ENCODE results near the gene PC. TPM values are rescaled to one million over a fixed set of nuclear protein-coding genes. Genes with fewer than 3 reads are reported as not detected.
"Not testable (repeated sequence)": the region's sequence is repeated elsewhere in the genome, so short reads cannot be mapped to it uniquely, and the experiment has no call there.

The PC gene
- polyA plus RNA-seq, 4 donors: 39.7 to 61.7 (median 48.6) TPM

DNA sequence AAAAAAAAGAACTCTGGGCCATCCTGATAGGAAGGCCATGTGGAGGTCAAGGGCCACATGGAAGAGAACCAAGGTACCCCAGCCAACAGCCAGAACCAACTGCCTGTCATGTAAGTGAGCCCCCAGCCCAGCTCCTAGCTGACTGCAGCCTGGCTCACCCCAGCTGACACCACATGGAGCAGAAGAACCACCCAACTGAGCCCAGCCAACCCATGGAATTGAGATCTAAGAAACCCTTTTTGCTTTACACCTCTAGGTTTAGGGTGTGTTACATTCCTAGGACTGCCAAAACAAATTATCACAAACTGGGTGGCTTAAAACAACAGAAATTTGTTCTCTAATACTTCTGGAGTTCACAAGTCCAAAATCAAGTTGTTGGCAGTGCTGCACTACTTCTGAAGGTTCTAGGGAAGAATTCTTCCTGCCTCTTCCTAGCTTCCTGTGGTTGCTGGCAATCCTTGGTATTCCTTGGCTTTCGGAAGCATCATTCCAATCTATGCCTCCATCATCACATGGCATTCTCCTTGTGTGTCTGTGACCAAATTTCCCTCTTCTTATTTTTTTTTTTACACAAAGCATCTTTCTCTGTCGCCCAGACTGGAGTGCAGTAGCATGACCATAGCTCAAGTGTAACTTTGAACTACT is 21.3 kb upstream of the PC start:
- no peak for DNase-seq (ENCODE audit: low read depth in 4 of 4, low spot score in 3 of 4)

DNA sequence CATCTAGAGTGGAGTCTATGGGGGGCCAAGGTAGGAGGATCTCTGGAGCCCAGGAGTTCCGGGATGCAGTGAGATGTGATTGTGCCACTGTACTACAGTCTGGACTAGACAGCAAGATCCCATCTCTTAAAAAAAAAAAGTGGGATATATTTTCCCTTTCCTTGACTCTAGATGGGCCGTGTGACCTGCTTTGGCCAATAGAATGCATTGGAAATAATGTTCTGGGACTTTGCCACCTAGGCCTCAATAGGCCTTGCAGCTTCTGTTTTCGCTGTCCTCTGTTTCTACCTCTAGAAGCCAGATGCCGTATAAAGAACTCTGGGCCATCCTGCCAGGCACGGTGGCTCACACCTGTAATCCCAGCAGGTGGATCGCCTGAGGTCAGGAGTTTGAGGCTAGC is 20.5 kb upstream of the PC start:
- no peak for DNase-seq (ENCODE audit: low read depth in 4 of 4, low spot score in 3 of 4)

DNA sequence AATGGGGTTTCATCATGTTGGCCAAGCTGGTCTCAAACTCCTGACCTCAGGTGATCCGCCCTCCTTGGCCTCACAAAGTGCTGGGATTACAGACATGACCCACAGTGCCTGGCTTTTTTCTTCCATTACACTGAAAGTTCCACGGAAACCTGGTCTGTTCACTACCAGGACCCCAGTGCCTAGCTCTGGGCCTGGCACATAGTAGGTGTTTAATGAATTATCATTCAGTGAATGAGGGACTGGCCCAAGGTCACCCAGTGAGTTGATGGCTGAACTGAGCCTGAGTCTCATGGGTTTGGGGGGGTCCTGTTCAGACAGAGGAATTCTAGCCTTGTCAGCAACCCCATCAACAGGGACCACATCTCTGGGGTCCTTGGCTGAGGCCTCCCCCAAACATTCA is 20.0 kb upstream of the PC start:
- no peak for DNase-seq (ENCODE audit: low read depth in 4 of 4, low spot score in 3 of 4)

DNA sequence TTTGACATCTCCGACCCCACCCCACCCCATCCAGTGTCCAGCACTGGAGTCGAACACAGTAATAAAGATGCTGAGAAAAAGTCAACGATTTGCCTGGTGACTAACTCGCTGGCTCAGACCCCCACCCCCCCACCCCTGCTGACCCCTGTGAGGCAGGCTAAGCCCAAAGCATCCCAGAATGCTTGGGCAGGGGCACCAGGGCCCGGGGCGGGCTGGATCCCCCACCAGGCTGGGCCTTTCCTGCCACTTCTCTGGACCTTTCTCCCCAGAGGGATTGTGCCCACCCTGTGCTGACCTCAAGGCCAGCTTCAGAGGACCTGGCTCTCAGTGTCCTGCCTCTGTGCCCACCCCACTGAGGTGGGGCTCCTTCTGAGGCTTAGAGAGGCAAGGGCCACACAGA is 18.7 kb upstream of the PC start:
- no peak for DNase-seq (ENCODE audit: low read depth in 4 of 4, low spot score in 3 of 4)

DNA sequence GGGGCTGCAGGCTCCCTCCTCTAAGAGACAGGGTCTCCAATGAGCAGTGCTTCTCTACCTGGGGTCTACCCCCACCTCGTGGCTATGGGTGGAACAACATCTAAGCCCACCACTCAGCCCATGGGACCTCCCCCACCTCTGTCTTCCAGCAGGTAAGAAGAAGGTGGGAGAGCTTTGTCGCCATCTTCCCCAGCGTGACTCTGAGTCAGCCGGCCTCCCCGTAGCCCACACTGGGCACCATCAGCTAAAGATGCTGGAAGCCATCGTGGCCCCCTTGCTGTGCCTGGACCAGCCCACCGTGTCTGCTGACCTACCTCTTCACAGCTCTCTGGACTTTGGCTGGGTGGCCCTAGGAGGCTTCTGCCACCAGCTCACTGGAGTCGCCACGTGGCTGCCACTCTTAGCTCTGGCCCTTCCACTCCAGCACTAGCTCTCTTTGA is 17.9 kb upstream of the PC start:
- DNase-seq (ENCODE audit: low read depth in 4 of 4, low spot score in 3 of 4): no peak

DNA sequence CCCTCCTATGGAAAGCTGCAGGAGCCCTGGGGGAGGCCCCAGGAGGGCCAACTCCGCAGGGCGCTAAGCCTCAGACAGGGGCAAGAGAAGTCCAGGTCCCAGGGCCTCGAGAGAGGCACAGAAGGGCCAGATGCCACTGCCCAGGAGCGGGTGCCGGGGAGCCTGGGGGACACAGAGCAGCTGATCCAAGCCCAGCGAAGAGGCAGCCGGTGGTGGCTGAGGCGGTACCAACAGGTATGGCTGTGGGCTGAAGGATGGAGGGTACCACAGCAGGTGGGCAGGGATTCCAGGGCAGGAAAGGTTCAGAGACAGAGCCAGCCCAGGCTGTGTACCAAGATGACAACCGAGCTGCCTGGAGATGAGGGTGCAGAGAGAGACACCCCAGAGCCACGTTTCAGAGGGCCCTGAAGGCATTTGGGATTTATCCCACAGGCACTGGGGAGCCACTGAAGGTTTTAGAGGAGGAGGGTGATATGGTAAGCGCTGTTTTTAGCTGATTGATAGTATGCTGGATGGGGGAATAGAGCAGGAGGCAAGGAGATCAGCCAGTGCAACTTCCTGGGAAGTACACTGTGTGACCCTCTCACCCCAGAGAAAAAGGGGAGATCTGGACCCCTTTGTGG is 17.3 kb upstream of the PC start:
- no peak for DNase-seq (ENCODE audit: low read depth in 4 of 4, low spot score in 3 of 4)

DNA sequence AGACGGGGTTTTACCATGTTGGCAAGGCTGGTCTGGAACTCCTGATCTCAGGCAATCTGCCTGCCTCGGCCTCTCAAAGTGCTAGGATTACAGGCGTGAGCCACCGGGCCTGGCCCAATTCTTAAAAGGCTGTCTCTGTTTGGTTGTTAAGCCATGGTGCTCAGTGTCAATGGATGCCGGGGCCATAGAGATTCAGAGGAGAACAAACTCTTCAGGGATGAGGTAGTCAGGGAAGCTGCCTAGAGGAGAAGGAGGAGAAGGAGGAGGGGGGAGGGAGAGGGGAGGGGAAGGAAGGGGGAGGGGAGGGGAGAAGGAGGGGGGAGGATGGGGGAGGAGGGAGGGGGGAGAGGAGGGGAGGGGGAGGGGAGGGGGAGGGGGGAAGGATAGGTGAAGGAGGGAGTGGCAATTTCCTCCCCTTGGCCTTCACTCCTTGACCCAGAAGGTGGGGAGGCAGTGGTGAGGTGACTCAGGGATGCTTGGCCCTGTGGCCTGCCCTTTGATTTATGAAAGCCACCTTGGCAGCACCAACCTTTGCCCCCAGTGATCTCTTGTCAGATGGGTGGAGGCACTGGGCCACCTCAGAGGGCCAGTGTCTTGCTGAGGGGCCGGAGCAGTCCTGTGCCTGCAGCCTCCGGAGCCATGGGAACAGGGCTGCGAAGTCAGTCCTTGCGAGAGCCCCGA is 16.7 kb upstream of the PC start, which contains the start of gene C11orf86:
Gene C11orf86 (plus strand): TSS at position 581 of the 681 bp plus-strand sequence. CDS start 59 bp downstream, at position 640.
- DNase-seq (ENCODE audit: low read depth in 4 of 4, low spot score in 3 of 4): no peak

DNA sequence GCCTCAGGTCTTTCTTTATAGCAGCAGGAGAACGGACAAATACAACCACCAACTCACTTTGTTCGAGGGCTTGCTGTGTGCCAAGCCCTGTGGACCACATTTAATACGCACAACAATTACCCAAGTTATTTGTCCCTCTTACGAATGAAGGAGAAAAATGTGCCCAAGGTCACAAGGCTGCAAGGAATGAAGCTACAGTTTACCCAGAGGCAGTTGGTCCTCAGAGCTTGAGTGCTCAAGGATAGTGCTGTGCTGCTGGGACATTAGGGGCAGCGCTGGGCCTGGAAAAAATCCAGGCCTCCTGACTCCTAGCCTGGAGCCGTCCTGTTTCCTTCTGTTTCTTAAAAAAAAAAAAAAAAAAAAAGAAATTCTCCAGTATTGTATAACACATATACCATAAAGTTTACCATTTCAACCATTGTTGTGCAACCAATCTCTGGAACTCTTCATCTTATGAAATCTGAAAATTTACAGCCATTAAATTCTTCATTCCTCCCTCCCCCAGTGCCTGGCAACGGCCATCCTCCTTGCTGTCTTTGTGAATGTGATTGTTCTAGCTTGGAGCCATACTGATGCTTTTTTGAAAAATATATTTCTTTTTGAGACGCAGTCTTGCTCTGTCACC is 15.9 kb upstream of the PC start:
- no peak for DNase-seq (ENCODE audit: low read depth in 4 of 4, low spot score in 3 of 4)

DNA sequence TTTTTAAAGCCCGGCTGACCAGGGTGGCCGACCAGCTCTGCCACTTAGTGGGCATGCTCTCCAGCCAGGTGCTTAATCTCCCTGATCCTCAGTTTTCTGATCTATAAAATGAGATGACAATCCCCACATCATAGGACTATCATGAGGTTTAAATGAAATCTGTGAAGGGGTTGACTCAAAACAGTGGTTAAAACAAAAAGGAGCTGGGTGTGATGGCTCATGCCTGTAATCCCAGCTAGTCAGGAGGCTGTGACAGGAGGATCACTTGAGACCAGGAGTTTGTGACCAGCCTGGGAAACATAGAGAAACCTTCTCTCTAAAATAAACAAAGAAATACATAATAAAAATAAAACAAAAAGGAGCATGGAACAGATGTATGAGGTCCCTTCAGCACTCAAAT is 13.3 kb upstream of the PC start:
- no peak for DNase-seq (ENCODE audit: low read depth in 4 of 4, low spot score in 3 of 4)

DNA sequence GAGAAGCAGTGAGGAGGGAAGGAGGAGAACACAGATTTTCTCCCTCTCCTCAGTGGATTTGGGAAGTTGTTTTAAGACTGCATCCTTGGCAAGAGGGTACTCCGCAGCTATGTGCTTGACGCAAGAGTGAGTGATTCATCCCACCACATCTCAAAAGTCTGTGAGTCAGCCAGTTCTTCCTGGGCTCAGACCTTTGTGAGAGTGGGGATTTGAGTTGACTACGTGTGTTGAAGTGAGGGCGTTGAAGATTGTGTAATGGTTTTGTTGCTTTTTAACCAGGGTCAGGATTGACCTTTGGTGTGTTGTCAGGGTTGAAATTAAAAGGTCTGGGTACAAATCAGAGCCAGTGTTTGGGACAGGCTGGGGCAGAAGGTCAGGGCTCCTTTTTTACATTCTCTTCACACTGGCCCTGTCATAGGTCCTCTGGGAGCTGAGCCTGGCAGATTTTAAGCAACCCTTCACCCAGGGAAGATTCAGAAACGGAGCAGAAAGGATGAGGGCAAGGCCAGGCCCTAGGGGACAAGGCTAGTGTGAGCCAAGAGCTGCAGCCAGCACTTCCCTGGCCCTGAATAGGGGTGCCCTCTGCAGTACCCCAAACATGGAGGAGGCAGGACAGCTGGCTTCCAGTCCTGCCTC is 12.7 kb upstream of the PC start:
- DNase-seq (ENCODE audit: low read depth in 4 of 4, low spot score in 3 of 4): no peak

DNA sequence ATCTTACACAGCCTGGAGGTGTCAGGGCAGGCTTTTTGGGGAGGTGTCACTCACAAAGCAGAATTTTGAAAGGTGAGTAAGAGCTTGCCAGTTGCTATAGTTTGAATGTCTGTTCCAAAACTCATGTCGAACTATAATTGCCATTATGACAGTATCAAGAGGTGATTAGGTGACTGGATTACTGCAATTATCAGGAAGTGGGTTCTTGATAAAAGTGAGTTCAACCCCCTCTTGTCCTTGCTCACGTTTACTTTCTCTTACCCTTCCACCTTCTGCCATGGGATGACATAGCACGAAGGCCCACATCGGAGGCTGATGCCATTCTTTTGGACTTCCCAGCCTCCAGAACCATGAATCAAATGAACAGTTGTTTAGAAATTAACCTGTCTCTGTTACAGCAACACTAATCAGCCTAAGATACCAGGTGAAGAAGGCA is 12.2 kb upstream of the PC start:
- no peak for DNase-seq (ENCODE audit: low read depth in 4 of 4, low spot score in 3 of 4)

DNA sequence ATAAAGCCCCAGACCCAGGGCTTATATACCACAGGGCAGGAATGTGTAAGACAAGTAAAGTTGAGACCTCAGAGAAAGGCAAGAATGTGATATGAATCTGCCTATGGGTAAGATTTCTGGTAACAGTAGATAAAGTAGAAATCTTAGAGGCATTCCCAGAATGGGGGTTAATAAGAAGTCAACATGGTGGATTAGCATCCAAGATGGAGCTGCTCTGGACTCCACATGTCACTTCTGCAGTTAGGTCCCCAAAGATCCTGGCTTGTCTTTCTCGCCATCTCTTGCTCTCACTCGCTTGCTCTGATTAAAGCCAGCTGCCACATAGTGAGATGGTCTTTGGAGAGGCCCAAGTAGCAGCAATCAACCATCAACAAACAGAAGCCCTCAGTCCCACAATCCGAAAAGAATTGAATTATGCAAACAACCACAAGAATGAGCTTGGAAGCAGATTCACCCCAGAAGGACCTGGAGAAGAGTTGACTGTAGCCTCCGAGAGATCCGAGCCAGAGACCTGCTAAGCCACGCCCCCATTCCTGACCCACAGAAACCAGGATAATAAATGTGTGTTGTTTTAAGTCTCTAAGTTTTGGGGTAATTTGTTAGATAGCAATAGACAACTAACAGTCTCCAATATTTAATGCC is 11.5 kb upstream of the PC start:
- DNase-seq (ENCODE audit: low read depth in 4 of 4, low spot score in 3 of 4): no peak

DNA sequence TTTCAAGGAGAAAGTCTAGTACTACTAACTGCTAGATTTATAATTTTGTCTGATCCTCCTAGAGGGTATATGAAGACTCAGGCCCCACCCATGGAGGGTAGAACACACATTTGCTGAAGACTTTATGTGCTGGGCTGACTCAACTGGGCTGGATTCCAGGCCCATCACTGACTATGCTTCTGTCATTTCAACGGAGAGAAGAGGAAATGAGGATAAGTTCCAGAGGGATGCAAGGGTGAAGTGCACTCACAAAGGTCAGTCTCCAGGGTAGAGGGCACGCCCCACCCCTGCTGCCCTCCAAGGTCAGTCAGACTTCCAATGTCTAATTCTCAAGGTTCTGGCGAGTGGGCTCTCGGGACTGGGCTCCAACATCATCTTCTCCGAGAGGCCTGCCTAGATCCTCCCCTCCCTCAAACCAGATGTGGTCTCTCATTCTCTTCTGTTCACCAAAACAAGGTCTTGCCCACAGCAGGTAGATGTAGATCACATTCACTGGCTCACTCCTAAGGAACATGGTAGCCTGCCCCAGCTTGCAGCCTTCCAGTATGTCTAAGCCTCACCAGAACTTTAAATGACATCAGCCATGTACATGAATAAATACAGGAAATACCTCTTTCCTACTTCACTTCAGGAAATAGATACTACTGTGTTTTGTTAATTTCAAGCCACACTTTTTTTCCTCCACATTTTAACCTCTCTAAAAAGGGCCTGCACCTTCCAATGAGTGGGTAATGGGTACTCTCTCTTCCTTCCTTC is 9.7 kb upstream of the PC start:
- DNase-seq (ENCODE audit: low read depth in 4 of 4, low spot score in 3 of 4): no peak

DNA sequence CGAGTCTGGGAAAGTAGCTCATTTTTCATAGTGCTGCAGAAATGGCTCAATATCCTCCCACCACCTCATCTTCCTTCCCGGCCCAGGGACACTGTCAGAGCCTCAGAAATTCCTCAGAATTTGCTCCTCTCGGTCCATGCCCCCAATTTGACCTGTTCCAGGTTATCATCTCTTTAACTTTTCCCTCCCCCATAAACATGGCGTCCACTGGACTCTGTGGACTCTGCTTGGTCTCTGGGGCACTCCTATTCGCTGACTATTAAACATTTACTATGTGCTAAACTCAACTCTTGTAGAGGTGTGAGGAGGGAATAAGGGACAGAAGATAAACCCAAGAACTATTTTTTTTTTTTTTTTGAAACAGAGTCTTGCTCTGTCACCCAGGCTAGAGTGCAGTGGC is 8.2 kb upstream of the PC start:
- no peak for DNase-seq (ENCODE audit: low read depth in 4 of 4, low spot score in 3 of 4)

DNA sequence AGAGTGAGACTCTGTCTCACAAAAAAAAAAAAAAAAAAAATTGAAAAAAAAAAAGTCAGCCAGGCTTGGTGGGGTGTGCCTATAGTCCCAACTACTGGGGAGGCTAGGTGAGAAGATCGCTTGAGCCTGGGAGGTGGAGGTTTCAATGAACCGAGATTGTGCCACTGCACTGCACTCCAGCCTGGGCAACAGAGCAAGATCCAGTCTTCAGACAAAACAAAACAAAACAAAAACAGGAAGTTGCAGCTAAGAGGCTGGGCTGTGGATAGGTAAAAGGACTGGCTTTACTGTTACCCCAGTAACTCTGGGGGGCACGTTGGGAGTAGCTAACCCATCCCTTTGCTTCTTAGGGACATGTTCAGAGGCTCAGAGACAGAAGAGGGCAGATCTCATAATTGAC is 6.3 kb upstream of the PC start:
- no peak for DNase-seq (ENCODE audit: low read depth in 4 of 4, low spot score in 3 of 4)

DNA sequence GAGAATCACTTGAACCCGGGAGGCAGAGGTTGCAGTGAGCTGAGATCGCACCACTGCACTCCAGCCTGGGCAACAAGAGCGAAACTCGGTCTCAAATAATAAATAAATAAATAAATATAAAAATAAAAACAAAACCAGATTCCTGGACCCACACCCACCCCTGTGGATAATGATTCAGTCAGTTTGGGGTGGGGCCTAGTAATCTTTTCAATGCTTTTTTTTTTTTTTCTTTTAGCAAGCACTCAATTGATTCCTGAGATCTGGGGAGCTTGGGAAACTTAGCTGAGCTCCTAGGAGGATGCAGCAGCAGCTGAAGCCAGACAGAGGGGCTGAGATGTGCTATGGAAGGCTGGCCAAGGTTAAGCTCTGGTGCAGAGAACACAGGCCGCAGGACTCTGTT is 4.6 kb upstream of the PC start:
- no peak for DNase-seq (ENCODE audit: low read depth in 4 of 4, low spot score in 3 of 4)

DNA sequence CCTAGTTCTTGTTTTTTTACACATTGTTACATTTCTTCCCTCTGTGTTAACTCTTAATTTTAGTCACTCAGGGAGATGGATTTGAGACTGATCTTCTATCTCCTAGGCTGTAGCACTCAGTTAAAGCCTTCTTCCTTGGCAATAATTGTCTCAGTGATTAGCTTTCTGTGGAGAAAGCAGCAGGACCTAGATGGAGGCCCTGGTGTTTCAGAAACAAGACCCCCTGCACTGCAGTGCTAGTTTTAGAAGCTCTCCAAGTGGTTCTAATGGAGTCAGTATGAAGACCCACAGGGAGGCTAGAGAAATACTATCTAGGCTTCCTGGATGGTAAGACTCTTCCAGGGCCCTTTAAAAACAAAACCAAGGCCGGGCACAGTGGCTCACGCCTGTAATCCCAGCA is 4.1 kb upstream of the PC start:
- no peak for DNase-seq (ENCODE audit: low read depth in 4 of 4, low spot score in 3 of 4)

DNA sequence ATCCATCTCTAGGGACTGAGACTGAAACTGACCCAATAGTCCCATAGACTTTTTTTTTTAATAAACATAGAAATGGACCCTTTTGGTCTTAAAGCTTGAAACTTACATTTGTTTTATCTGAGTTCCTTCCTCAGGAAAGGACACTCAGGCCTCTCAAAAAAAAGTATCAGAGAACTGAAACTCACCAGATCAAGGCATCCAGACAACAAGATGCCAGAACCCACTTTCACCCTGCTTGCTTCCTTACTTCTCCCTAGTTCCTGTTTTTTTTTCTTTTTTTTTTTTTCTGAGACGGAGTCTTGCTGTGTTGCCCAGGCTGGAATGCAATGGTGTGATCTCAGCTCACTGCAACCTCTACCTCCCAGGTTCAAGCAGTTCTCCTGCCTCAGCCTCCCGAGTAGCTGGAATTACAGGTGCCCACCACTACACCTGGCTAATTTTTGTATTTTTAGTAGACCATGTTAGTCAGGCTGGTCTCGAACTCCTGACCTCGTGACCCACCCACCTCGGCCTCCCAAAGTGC is 3.6 kb upstream of the PC start:
- DNase-seq (ENCODE audit: low read depth in 4 of 4, low spot score in 3 of 4): not testable (repeated sequence)

DNA sequence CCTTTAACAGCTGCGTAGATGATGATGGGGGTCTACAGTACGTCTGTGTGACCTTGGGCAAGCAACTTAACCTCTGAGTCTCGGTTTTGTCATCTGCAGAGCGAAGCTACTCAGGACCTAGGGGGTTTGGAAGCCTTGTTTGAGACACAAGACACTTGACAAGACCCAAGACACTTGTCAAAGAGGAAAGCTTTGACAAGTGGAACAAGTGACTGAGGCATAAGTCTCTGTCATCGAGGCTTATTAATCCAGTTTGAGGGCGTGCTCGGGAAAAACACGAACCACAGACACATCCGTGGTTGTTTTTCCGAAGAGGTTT is 732 bp upstream of the PC start:
- no peak for DNase-seq (ENCODE audit: low read depth in 4 of 4, low spot score in 3 of 4)

DNA sequence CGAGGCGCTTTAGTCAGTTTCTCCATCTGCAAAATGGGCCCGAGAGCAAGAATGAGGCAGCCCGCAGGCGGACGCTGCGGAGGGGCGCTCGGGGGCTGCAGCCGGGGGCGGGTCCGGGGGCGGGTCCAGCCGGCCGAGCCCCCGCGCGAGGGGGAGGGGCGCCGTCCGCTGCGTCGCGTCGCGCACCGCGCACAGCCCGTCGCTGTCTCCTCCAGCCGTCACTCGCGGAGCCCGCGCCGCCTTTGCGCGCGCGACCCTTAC is 282 bp downstream of the PC start:
- no peak for DNase-seq (ENCODE audit: low read depth in 4 of 4, low spot score in 3 of 4)

Data from right renal pelvis (tissue), 4 donors.